AG10803 (cell line): Measurements from ENCODE around the gene IGSF9.

Experiments used
- DNase-seq: peaks from one replicate; pipeline ENCODE4 v3.0.0; 2010; ENCODE audit warnings: low read depth
- H3K4me3 ChIP-seq: 2 replicates; pipeline ENCODE4 v1.5.1; 2011; ENCODE audit warnings: mild to moderate bottlenecking, low read length, control low read depth
- TF ChIP-seq, protein P1 (sequence below): conservative IDR thresholded peaks from 2 replicates; pipeline ENCODE4 v1.5.1; 2011; ENCODE audit warnings: mild to moderate bottlenecking, low read length, control low read depth, inconsistent platforms

Gene IGSF9

DNA sequence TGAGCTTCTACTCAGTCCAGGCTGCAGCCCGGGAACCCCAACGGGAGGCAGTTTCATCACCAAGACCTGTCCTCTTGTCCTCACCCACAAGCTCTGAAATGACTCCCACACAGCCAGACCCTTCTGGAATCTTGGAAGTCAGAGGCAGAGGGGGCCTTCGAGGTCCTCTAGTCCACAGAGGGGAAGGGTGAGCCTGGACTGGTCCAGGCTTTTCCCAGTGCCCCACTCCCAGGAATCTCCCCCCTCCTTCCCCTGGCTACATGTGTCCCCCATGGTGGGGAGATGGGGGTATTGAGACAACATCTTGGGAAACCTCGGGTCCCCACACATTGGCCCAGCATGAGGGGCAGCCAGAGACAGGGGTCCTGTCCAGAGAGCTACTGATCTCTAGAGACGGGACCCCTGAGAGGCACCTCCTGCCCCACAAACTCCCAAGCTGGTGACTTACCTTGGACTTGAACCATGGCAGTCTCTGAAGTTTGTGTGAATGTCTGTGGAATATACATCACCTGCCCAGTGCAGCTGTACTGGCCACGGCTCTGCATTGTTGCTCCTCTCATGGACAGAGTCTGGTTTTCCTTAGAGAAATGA lies 28.0 kb upstream of the IGSF9 start:
- no peak overlapping the region for H3K4me3 ChIP-seq
- no peak for DNase-seq
- TF ChIP-seq, protein P1, sequence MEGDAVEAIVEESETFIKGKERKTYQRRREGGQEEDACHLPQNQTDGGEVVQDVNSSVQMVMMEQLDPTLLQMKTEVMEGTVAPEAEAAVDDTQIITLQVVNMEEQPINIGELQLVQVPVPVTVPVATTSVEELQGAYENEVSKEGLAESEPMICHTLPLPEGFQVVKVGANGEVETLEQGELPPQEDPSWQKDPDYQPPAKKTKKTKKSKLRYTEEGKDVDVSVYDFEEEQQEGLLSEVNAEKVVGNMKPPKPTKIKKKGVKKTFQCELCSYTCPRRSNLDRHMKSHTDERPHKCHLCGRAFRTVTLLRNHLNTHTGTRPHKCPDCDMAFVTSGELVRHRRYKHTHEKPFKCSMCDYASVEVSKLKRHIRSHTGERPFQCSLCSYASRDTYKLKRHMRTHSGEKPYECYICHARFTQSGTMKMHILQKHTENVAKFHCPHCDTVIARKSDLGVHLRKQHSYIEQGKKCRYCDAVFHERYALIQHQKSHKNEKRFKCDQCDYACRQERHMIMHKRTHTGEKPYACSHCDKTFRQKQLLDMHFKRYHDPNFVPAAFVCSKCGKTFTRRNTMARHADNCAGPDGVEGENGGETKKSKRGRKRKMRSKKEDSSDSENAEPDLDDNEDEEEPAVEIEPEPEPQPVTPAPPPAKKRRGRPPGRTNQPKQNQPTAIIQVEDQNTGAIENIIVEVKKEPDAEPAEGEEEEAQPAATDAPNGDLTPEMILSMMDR = no peak

DNA sequence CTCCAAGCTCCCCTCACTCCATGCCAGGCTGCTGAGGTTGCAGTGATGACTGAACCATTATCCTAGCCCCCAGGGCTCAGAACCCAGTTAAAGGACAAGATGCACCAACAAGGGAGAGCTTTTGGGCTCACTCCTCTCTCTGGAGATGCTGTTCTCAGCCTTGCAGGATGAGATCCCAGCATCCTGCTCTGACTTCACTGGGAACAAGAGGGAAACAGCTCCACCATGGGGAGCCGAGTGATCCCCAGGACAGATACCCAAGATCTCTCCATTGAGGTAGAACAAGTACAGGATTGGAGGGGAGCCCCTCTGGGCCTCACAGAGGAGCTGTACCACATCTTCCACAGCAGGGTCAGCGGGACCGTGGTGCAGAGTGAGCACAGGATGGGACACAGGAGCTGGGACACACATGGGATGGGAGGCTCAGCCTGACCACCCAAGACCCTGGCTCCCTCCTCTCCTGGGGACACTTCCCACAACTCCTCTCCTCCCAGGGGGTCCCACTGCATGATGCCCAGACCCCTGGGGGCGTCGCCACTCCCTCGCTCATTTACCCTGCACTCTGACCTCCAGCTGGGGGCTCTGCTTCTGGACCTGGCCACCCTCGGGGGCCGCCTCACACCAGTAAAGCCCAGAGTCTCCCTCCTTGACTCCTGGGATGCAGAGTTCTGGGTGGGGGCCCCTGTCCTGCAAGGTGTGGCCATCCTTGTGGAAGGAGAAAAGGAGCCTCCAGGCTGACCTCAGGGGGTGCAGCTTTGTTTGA lies 27.2 kb upstream of the IGSF9 start:
- DNase-seq = no peak
- H3K4me3 ChIP-seq = no peak overlapping the region
- TF ChIP-seq, protein P1 = no peak

DNA sequence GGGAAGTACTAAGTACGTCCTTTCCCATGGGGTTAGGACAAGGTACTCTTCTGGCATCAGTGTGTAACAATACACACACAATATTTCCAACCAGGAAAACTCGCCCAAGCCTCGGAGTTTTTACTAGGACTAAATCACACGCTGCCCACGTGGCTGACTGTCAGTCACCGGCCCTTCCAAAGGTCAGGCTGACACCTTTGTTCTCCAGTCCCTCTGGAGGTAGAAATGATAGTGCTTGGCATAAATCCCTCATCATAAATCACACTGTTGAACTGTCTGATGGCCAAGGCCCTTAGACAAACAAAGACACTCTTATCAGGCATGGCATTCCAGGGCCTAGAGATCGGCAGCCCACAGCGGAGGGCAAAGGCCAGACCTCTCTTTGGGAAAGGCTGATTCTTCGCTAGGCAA lies 25.5 kb upstream of the IGSF9 start:
- TF ChIP-seq, protein P1 = no peak
- no peak overlapping the region for H3K4me3 ChIP-seq
- no peak for DNase-seq

DNA sequence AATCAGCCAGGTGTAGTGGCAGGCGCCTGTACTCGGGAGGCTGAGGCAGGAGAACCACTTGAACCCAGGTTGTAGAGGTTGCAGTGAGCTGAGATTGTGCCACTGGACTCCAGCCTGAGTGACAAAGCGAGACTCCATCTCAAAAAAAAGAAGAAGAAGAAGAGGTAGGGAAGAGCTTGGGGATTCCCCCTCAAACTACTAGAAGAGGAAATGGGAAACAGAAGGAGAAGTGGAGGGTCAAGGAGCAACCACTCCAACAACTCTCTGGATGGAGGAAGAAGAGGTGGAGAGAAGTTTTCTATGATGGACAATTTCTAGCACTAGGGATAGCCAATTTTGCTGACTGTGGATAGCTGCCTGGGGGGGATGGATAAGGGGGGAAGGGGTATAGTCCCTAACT lies 23.5 kb upstream of the IGSF9 start:
- H3K4me3 ChIP-seq = no peak overlapping the region
- DNase-seq = no peak
- TF ChIP-seq, protein P1 = no peak

DNA sequence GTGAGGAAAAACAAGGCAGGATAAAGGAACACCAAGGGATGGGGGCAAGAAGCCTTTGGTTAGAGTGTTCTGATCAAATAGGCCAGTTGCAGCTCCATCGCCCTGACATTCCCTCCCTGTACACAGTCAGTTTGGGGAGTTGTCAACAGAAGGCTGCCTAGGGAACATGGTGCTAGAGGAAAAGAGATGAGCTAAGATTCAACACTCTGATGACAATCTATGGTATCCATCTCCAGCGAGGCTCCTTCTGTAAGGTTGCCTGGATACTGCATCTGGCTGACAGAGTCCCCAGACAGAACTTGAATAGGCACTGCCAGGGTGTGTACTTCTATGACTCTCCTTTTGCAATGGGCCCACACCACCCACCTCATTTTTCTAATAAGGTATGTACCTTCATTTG lies 19.9 kb upstream of the IGSF9 start:
- no peak for DNase-seq
- TF ChIP-seq, protein P1 = no peak
- H3K4me3 ChIP-seq = no peak overlapping the region

DNA sequence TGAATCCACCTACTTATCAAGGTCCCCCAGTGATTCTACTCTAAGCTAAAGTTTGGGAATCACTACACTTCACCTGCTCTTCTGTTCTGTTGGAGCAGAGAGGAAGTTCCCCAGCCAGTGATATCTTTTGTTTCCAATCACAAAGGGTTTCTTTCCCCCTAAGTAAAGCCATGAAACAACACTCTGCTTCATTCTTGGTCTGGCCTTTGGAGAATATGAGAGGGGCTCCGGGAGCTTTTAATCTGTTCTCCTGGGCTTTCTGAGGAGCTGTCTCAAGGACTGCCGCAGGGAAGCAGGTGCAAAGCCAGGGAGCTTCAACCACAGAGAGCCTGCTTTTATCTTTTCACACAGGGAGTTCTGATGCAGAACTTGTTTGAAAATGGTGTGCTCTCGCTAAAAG lies 18.7 kb upstream of the IGSF9 start:
- H3K4me3 ChIP-seq = no peak overlapping the region
- DNase-seq = no peak
- TF ChIP-seq, protein P1 = no peak

DNA sequence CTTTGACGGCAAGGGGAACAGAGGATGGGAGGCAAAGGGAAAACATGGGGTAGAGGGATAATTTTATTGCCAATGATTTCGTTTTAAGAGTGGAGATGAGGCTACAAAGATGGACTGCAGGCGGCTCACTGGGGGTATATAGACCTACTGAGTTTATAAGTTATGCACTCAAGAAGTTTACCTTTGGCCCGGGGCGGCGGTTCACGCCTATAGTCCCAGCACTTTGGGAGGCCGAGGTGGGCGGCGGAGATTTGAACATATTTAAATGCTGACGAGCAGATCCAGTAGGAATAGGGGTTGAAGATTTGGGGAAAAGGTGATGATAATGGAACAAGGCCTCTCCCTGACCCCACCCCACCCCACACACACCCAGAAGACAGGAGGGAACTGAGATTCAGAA lies 16.8 kb upstream of the IGSF9 start:
- TF ChIP-seq, protein P1 = no peak
- H3K4me3 ChIP-seq = peak overlapping the region; percentile 72
- no peak for DNase-seq
